Peyer's patch (tissue), 4 donors: ENCODE measurements around the gene RESP18.

Experiments
- CTCF ChIP-seq, 6 experiments: fragments of 450-650 bp in 4 of 6; fragments of 200-600 bp in 2 of 6; sonication (generic) in 1 of 6; IDR thresholded peaks; one replicate each; pipeline ENCODE4 v1.5.1; 2017 to 2019; ENCODE audit warnings: antibody characterized with exemption in 6 of 6, mild to moderate bottlenecking in 3 of 6, moderate library complexity in 1 of 6
- POLR2A ChIP-seq, 2 donors: fragments of 450-650 bp; IDR thresholded peaks; one replicate each; pipeline ENCODE4 v1.5.1; 2017; ENCODE audit warnings: antibody characterized with exemption in 2 of 2, mild to moderate bottlenecking in 2 of 2, moderate library complexity in 2 of 2

- TF ChIP-seq POLR2A (IDR thresholded peaks at IDR 0.05) (no peak), CTCF (IDR thresholded peaks at IDR 0.05) (no peak)
Observed at GRCh38 chr2:219308142-219309101, 24.1 kb downstream of the RESP18 start.
